ENCODE measurements around the gene RPA3. TPM values are rescaled to one million over a fixed set of nuclear protein-coding genes. Genes with fewer than 3 reads are reported as not detected.

RPA3 gene
- total RNA-seq, 1 experiment from 2014 or later = 108 TPM

- H3K27ac ChIP-seq (ENCODE audit: insufficient read length, low read depth, low read length) = no peak overlapping the region
- H3K18ac ChIP-seq (ENCODE audit: insufficient read length, low read depth, low read length) = no peak overlapping the region
- H3K27me3 ChIP-seq (ENCODE audit: insufficient read depth, low read length) = no peaks in the 10 kb centered on the region
- Mint-ChIP-seq H3K27ac (no peak overlapping the region), H3K4me3 (no peak overlapping the region), H3K36me3 (ENCODE audit: insufficient read depth in 1 of 3, low read depth in 3 of 3) (peaks cover 21 to 38% (median 25%) of the 10 kb centered on the region in 3 experiments), H3K9me3 (peaks cover 35 to 41% of the 10 kb centered on the region in 2 experiments), H3K27me3 (ENCODE audit: low read depth) (no peaks in the 10 kb centered on the region; the same call in 1 of the 2 replicates), H3K4me1 (peaks cover 3 to 5% of the 10 kb centered on the region in 2 experiments; a peak in 1 of 4 replicates)
- no peaks in the 10 kb centered on the region for H3K79me2 ChIP-seq (ENCODE audit: insufficient read depth, low read length)
- H3K4me2 ChIP-seq (ENCODE audit: insufficient read depth, insufficient read length, low read length) = no peak overlapping the region
- H3K4me1 ChIP-seq (ENCODE audit: insufficient read depth, low read length) = no peaks in the 10 kb centered on the region
- H2BK12ac ChIP-seq (ENCODE audit: insufficient read length, low read depth, low read length) = no peak overlapping the region
- H3K23ac ChIP-seq (ENCODE audit: insufficient read length, low read depth, low read length) = no peak overlapping the region
- WGBS (ENCODE audit: extremely low coverage, insufficient read length, low lambda C conversion rate) = no CpG with 5 or more reads among the region's 1 CpG
- H4K5ac ChIP-seq (ENCODE audit: insufficient read length, low read depth, low read length) = no peak overlapping the region
- H3K9ac ChIP-seq (ENCODE audit: extremely low read depth, insufficient read length, low read length) = no peak overlapping the region
- H3K56ac ChIP-seq (ENCODE audit: insufficient read length, low read depth, low read length) = no peak overlapping the region
- H2AK5ac ChIP-seq (ENCODE audit: insufficient read length, low read length) = no peak overlapping the region
- H3K9me3 ChIP-seq (ENCODE audit: control insufficient read depth, low read depth, low read length) = no peaks in the 10 kb centered on the region
- H4K20me1 ChIP-seq (ENCODE audit: control insufficient read depth, insufficient read depth, insufficient read length) = no peaks in the 10 kb centered on the region
- no peaks in the 10 kb centered on the region for H3K23me2 ChIP-seq (ENCODE audit: insufficient read length, low read depth, low read length, poor library complexity, severe bottlenecking)
- no peak overlapping the region for H3T11ph ChIP-seq (ENCODE audit: low read length)
- H3K14ac ChIP-seq (ENCODE audit: insufficient read depth, low read length) = no peak overlapping the region
- no peak for DNase-seq
- H2BK15ac ChIP-seq (ENCODE audit: low read depth, low read length) = no peak overlapping the region
- no peak overlapping the region for H3K4ac ChIP-seq (ENCODE audit: low read depth, low read length)
- no peak overlapping the region for H2AFZ ChIP-seq (ENCODE audit: low read length)
- no peak overlapping the region for H4K91ac ChIP-seq (ENCODE audit: insufficient read length, low read depth, low read length)
- no peak overlapping the region for H4K8ac ChIP-seq (replicated peaks; ENCODE audit: insufficient read length, low read depth, low read length)
- H2BK5ac ChIP-seq (ENCODE audit: insufficient read length, low read length) = no peak overlapping the region
- no peaks in the 10 kb centered on the region for H3K79me1 ChIP-seq (ENCODE audit: insufficient read depth, low read depth, low read length, poor library complexity, severe bottlenecking)
- H2BK120ac ChIP-seq (ENCODE audit: low read depth, low read length, poor library complexity, severe bottlenecking) = no peak overlapping the region
- H2BK20ac ChIP-seq (ENCODE audit: low read depth, low read length, poor library complexity, severe bottlenecking) = no peak overlapping the region
- TF ChIP-seq CTCF (conservative IDR thresholded peaks at IDR 0.05) = no peak
Measured at GRCh38 chr7:7628476-7628875, 89.9 kb downstream of the RPA3 start.
